ENCODE data around the gene RBBP6. TPM values are rescaled to one million over a fixed set of nuclear protein-coding genes. Genes with fewer than 3 reads are reported as not detected.

Gene RBBP6
- total and polyA plus RNA-seq, 9 of the 15 experiments (the other 6 are each of a cell fraction or from before 2014, with no cell fraction given): 19.2 to 76.6 (median 42.7) TPM

DNA sequence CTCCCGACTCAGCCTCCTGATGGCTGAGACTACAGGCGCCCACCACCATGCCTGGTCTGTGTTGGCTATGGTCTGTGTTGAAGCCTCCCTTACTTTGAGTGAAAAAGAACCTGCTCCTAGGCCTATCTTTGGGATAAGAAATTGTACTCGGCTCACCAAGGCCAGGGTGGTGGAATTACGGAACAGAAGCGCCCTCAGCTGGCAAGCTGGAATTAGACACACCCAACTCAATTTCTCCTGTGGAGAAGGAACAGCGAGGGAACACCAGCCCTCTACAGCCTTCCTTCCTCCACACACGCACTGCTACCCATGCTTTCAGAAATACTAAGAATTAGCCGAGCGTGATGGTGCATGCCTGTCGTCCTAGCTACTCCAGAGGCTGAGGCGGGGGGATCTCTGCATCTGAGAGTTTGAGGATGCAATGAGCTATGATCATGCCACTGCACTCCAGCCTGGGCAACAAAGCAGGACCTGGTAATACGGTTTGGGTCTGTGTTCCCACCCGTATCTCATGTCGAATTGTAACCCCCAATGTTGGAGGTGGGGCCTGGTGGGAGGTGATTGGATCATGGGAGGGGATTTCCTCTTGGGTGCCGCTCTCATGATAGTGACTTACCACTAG is 40.1 kb upstream of the RBBP6 start (continued):
- TF ChIP-seq, protein P1, sequence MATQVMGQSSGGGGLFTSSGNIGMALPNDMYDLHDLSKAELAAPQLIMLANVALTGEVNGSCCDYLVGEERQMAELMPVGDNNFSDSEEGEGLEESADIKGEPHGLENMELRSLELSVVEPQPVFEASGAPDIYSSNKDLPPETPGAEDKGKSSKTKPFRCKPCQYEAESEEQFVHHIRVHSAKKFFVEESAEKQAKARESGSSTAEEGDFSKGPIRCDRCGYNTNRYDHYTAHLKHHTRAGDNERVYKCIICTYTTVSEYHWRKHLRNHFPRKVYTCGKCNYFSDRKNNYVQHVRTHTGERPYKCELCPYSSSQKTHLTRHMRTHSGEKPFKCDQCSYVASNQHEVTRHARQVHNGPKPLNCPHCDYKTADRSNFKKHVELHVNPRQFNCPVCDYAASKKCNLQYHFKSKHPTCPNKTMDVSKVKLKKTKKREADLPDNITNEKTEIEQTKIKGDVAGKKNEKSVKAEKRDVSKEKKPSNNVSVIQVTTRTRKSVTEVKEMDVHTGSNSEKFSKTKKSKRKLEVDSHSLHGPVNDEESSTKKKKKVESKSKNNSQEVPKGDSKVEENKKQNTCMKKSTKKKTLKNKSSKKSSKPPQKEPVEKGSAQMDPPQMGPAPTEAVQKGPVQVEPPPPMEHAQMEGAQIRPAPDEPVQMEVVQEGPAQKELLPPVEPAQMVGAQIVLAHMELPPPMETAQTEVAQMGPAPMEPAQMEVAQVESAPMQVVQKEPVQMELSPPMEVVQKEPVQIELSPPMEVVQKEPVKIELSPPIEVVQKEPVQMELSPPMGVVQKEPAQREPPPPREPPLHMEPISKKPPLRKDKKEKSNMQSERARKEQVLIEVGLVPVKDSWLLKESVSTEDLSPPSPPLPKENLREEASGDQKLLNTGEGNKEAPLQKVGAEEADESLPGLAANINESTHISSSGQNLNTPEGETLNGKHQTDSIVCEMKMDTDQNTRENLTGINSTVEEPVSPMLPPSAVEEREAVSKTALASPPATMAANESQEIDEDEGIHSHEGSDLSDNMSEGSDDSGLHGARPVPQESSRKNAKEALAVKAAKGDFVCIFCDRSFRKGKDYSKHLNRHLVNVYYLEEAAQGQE (IDR thresholded peaks at IDR 0.05; ENCODE audit: borderline replicate concordance): peak; percentile 84
- TF ChIP-seq, protein P1 (CRISPR knock-in tag; IDR thresholded peaks at IDR 0.05; ENCODE audit: low read depth): no peak
- TF ChIP-seq SMC3 (conservative IDR thresholded peaks at IDR 0.05; ENCODE audit: insufficient read depth, low read depth, low read length) (peak; percentile 83), STAG1 (CRISPR knock-in tag; IDR thresholded peaks at IDR 0.05; ENCODE audit: borderline replicate concordance) (peak; percentile 88; the same call in 1 of the 2 replicates), JUN (IDR thresholded peaks at IDR 0.05; ENCODE audit: borderline replicate concordance, low read depth, low read length) (0 out of 2 replicates have a peak, but pooled peaks have one; percentile 11), JUN (CRISPR knock-in tag; IDR thresholded peaks at IDR 0.05; ENCODE audit: borderline replicate concordance) (no peak), CTBP1 (IDR thresholded peaks at IDR 0.05; ENCODE audit: borderline replicate concordance) (peak; percentile 19; the same call in 1 of the 2 replicates), HMG20B (CRISPR knock-in tag; IDR thresholded peaks at IDR 0.05) (no peak), JUND (IDR thresholded peaks at IDR 0.05; ENCODE audit: borderline replicate concordance, low read depth, low read length) (0 out of 2 replicates have a peak, but pooled peaks have one; percentile 27), JUND (tag; IDR thresholded peaks at IDR 0.05; ENCODE audit: borderline replicate concordance, low read depth, low read length) (no peak), XRCC5 (IDR thresholded peaks at IDR 0.05; ENCODE audit: low read depth, low read length) (0 out of 2 replicates have a peak, but pooled peaks have one; percentile 25), MED1 (CRISPR knock-in tag; IDR thresholded peaks at IDR 0.05; ENCODE audit: borderline replicate concordance) (no peak)
- TF ChIP-seq, protein P2, sequence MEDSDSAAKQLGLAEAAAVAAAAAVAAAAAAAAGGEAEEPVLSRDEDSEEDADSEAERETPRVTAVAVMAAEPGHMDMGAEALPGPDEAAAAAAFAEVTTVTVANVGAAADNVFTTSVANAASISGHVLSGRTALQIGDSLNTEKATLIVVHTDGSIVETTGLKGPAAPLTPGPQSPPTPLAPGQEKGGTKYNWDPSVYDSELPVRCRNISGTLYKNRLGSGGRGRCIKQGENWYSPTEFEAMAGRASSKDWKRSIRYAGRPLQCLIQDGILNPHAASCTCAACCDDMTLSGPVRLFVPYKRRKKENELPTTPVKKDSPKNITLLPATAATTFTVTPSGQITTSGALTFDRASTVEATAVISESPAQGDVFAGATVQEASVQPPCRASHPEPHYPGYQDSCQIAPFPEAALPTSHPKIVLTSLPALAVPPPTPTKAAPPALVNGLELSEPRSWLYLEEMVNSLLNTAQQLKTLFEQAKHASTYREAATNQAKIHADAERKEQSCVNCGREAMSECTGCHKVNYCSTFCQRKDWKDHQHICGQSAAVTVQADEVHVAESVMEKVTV (CRISPR knock-in tag; IDR thresholded peaks at IDR 0.05): peak; percentile 55; the same call in 1 of the 2 replicates
